B cell (primary cell): ENCODE measurements around the gene LRRN4. TPM values are rescaled to one million over a fixed set of nuclear protein-coding genes. Genes with fewer than 3 reads are reported as not detected.

Experiments used
- ATAC-seq: fragments of 200-7000 bp; cut with Tn5 transposase; one replicate; pipeline ENCODE4 v1.10.0; 2021; ENCODE audit warnings: low read depth, mild to moderate bottlenecking, moderate number of reproducible peaks, moderate library complexity
- CTCF ChIA-PET: fragments of 350-600 bp; sonication (Branson Sonifier 250); formaldehyde crosslinking; loops from one replicate; lab custom pipeline; 2021; ENCODE audit warnings: antibody characterized with exemption, inconsistent platforms; lab: Charles Lee
- POLR2A ChIA-PET: fragments of 350-600 bp; sonication (Branson Sonifier 250); formaldehyde crosslinking; loops from one replicate; lab custom pipeline; 2021; ENCODE audit warnings: antibody characterized with exemption; lab: Charles Lee
- DNase-seq: peaks from one replicate; pipeline ENCODE4 v3.0.0; 2013
- H2AFZ ChIP-seq: 2 replicates; pipeline ENCODE4 v1.6.1; 2012; ENCODE audit warnings: mild to moderate bottlenecking, low read depth, low read length; ENCODE audit not compliant: insufficient read depth, poor library complexity, severe bottlenecking
- H3K27ac ChIP-seq, 2 donors: 1 replicate in 1 of 2; 2 replicates in 1 of 2; pipeline ENCODE4 v1.5.1; 2012 to 2013; ENCODE audit warnings: low read length in 2 of 2, mild to moderate bottlenecking in 2 of 2, moderate library complexity in 1 of 2
- H3K27me3 ChIP-seq, 4 experiments: fragments of 200-600 bp in 1 of 4; sonication (generic) in 1 of 4; replicated peaks in 1 of 4; 1 replicate in 2 of 4; 2 replicates in 2 of 4; pipeline versions ENCODE4 v1.6.1 to v1.7.0; 2013 to 2016; ENCODE audit warnings: low read length in 3 of 4, mild to moderate bottlenecking in 2 of 4, mixed read lengths in 1 of 4, moderate library complexity in 1 of 4; ENCODE audit not compliant: insufficient read depth in 4 of 4, control insufficient read depth in 3 of 4; ENCODE audit errors: control extremely low read depth in 1 of 4
- H3K36me3 ChIP-seq, 2 experiments: replicated peaks in 1 of 2; 1 replicate in 1 of 2; 2 replicates in 1 of 2; pipeline versions ENCODE4 v1.6.1 to v1.7.1; 2013; ENCODE audit warnings: low read length in 1 of 2; ENCODE audit not compliant: insufficient read depth in 2 of 2, control insufficient read depth in 1 of 2; ENCODE audit errors: control extremely low read depth in 1 of 2, extremely low read depth in 1 of 2
- H3K4me1 ChIP-seq, 2 donors: fragments of 200-600 bp in 1 of 2; sonication (generic) in 1 of 2; 1 replicate in 1 of 2; 2 replicates in 1 of 2; pipeline versions ENCODE4 v1.5.1 to v1.6.1; 2013 to 2017; ENCODE audit warnings: low read length in 2 of 2; ENCODE audit not compliant: control insufficient read depth in 2 of 2, insufficient read depth in 2 of 2
- H3K4me2 ChIP-seq: replicated peaks from 2 replicates; pipeline ENCODE3; 2012; ENCODE audit warnings: mild to moderate bottlenecking, low read depth, low read length; ENCODE audit not compliant: poor library complexity, severe bottlenecking
- H3K4me3 ChIP-seq, 5 experiments: fragments of 200-600 bp in 1 of 5; sonication (generic) in 1 of 5; 1 replicate in 3 of 5; 2 replicates in 2 of 5; pipeline versions ENCODE4 v1.5.1 to v1.7.0; 2011 to 2016; ENCODE audit warnings: low read length in 4 of 5, mild to moderate bottlenecking in 4 of 5, low read depth in 2 of 5, control low read depth in 1 of 5, moderate library complexity in 1 of 5; ENCODE audit not compliant: insufficient read depth in 1 of 5; ENCODE audit errors: control extremely low read depth in 1 of 5, extremely low read depth in 1 of 5
- H3K79me2 ChIP-seq: fragments of 200-600 bp; sonication (generic); one replicate; pipeline ENCODE4 v1.6.0; 2016; ENCODE audit warnings: low read length; ENCODE audit not compliant: control insufficient read depth, insufficient read depth
- H3K9ac ChIP-seq: fragments of 200-600 bp; sonication (generic); 2 replicates; pipeline ENCODE4 v1.6.1; 2017; ENCODE audit warnings: mild to moderate bottlenecking, low read length, moderate library complexity
- H3K9me3 ChIP-seq, 3 donors: one replicate each; pipeline versions ENCODE4 v1.6.1 to v1.7.1; 2013; ENCODE audit warnings: low read length in 2 of 3; ENCODE audit not compliant: control insufficient read depth in 2 of 3, insufficient read depth in 1 of 3; ENCODE audit errors: control extremely low read depth in 1 of 3
- H4K20me1 ChIP-seq: 2 replicates; pipeline ENCODE4 v1.6.0; 2012; ENCODE audit warnings: mild to moderate bottlenecking, low read length; ENCODE audit not compliant: insufficient read depth, control insufficient read depth, poor library complexity, severe bottlenecking
- H3K27ac Mint-ChIP-seq: one replicate; pipeline ENCODE4 v1.8.0; 2021; ENCODE audit warnings: mixed read lengths
- H3K27me3 Mint-ChIP-seq: one replicate; pipeline ENCODE4 v1.8.0; 2021; ENCODE audit warnings: mixed read lengths
- H3K4me1 Mint-ChIP-seq: one replicate; pipeline ENCODE4 v1.8.0; 2021; ENCODE audit warnings: mixed read lengths
- H3K4me3 Mint-ChIP-seq: one replicate; pipeline ENCODE4 v1.8.0; 2021; ENCODE audit warnings: mixed read lengths
- H3K9me3 Mint-ChIP-seq: one replicate; pipeline ENCODE4 v1.8.0; 2022; ENCODE audit warnings: mixed read lengths; ENCODE audit not compliant: insufficient read depth
- CTCF ChIP-seq: fragments of 200-600 bp; IDR thresholded peaks from one replicate; pipeline ENCODE4 v1.8.0; 2022; ENCODE audit warnings: antibody characterized with exemption, mild to moderate bottlenecking
- EZH2 ChIP-seq: IDR thresholded peaks from 2 replicates; pipeline ENCODE4 v1.6.1; 2012; ENCODE audit warnings: borderline replicate concordance, low read depth, mild to moderate bottlenecking, moderate library complexity, low read length; ENCODE audit not compliant: insufficient read depth, poor library complexity, severe bottlenecking
- WGBS: methylation state at CpG from one replicate; pipeline ENCODE4 v1.1.5; 2013; ENCODE audit warnings: missing lambda C conversion rate; ENCODE audit not compliant: insufficient coverage; 5-methylcytosine and 5-hydroxymethylcytosine counted together
- intact Hi-C: fragments of 100-400 bp; cut with micrococcal nuclease; formaldehyde crosslinking; loops from one replicate; pipeline ENCODE4 v1.10.0; 2022
- polyA plus RNA-seq: library from polyadenylated mRNA; depleted of rRNA; stranded (reverse); fragments of >200 nt; gene quantifications from 2 replicates; pipeline ENCODE4 v1.2.3, GENCODE V29; 2012
- small RNA-seq: library from RNA; depleted of rRNA; stranded (forward); fragments of <200 nt; gene quantifications from one replicate; pipeline ENCODE3, GENCODE V24; 2012; ENCODE audit warnings: low replicate concordance, low read depth; ENCODE audit not compliant: insufficient read length
- total RNA-seq, 2 donors: library from RNA; stranded (reverse); fragments of 120-200 nt in 1 of 2; gene quantifications; 1 replicate in 1 of 2; 2 replicates in 1 of 2; pipeline versions ENCODE4 v1.2.3 to v1.2.4, GENCODE V29; 2013 to 2022

LRRN4 gene
- total and polyA plus RNA-seq, 2 donors (not counting 1 experiment from before 2014, with no cell fraction given) = not detected

- no peaks in the 10 kb centered on the region for H3K9me3 Mint-ChIP-seq
- intact Hi-C loops = no loop called here
- POLR2A ChIA-PET = no interaction called here
These were observed 62.9 kb downstream of the LRRN4 start for GRCh38 chr20:5990946-5991345.

More at GRCh38 chr20:5990946-5991345, 62.9 kb downstream of the LRRN4 start:
- CTCF ChIA-PET = no interaction called here
- WGBS = 92% methylated on average over 1 of the region's 3 CpGs
- Histone ChIP-seq H4K20me1 (no peaks in the 10 kb centered on the region), H3K4me2 (no peak overlapping the region), H3K27me3 (no peaks in the 10 kb centered on the region), H2AFZ (no peak overlapping the region), H3K4me1 (no peaks in the 10 kb centered on the region), H3K79me2 (no peaks in the 10 kb centered on the region), H3K9me3 (no peaks in the 10 kb centered on the region), H3K4me3 (no peak overlapping the region), H3K9ac (no peak overlapping the region), H3K36me3 (peaks cover 3 to 24% of the 10 kb centered on the region in 2 experiments), H3K27ac (no peak overlapping the region)
- Mint-ChIP-seq H3K4me1 (no peaks in the 10 kb centered on the region), H3K27ac (no peak overlapping the region), H3K4me3 (no peak overlapping the region), H3K27me3 (no peaks in the 10 kb centered on the region)
- TF ChIP-seq EZH2 (no peak), CTCF (no peak)
- DNase-seq (no peak), ATAC-seq (no peak)

Small RNAs within 50 kb of the gene (small RNA-seq; reads per million reads assigned to genes)
- gene RN7SL498P = not detected

Other genes starting within 250 kb of the LRRN4 start
- gene CHGB, start 142.6 kb downstream of the LRRN4 start, total RNA-seq = not detected in 2 replicates
- gene CHGB, start 142.6 kb downstream of the LRRN4 start, polyA plus RNA-seq = not detected in 2 replicates
- 14.2 and 18.2 TPM in 2 replicates for gene TRMT6, start 103.5 kb downstream of the LRRN4 start, total RNA-seq
- 5.7 and 7.1 TPM in 2 replicates for gene TRMT6, start 103.5 kb downstream of the LRRN4 start, polyA plus RNA-seq
- gene MCM8, start 103.4 kb downstream of the LRRN4 start, total RNA-seq = 13.7 and 13.8 TPM in 2 replicates
- gene MCM8, start 103.4 kb downstream of the LRRN4 start, polyA plus RNA-seq = 2.6 and 4.4 TPM in 2 replicates
- 20.8 and 21.8 TPM in 2 replicates for gene CRLS1, start 47.9 kb downstream of the LRRN4 start, total RNA-seq
- 14.4 and 15.6 TPM in 2 replicates for gene CRLS1, start 47.9 kb downstream of the LRRN4 start, polyA plus RNA-seq
- not detected in 2 replicates for gene FERMT1, start 69.0 kb upstream of the LRRN4 start, total RNA-seq
- not detected in 2 replicates for gene FERMT1, start 69.0 kb upstream of the LRRN4 start, polyA plus RNA-seq